ENCODE results near the gene AZIN2. TPM values are rescaled to one million over a fixed set of nuclear protein-coding genes. Genes with fewer than 3 reads are reported as not detected.

AZIN2 gene
- total and polyA plus RNA-seq, 9 of the 15 experiments (the other 6 are each of a cell fraction or from before 2014, with no cell fraction given): 0.06 to 0.91 (median 0.42) TPM; not detected in 2

DNA sequence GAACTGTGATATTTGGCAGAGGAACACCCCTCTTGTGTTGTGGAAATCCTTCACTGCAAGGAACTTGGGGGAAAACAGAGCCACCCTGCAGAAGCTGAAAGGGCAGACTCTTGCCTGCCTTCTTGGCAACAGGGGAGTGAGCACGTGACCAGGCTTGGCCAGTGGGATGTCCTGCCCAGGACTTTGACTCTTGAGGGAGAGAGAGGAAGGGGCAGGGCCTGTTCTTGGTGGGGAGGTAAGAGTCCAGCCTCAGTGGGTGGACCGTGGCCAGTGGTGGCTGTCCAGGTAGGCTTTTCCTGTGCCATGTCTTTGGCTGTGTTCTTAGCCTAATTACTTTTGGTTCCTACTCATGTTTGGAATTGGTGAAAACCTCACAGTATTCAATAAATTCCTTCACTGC, 35.7 kb upstream of the AZIN2 start (continued):
- no peak for TF ChIP-seq ZNF740 (CRISPR knock-in tag; IDR thresholded peaks at IDR 0.05)
- no peak for TF ChIP-seq ZNF740 (tag; IDR thresholded peaks at IDR 0.05)
- TF ChIP-seq ZNF140 (CRISPR knock-in tag; IDR thresholded peaks at IDR 0.05): no peak
- TF ChIP-seq MAX (CRISPR knock-in tag; IDR thresholded peaks at IDR 0.05): peak; percentile 41; the same call in 1 of the 2 replicates
- TF ChIP-seq, protein P1, sequence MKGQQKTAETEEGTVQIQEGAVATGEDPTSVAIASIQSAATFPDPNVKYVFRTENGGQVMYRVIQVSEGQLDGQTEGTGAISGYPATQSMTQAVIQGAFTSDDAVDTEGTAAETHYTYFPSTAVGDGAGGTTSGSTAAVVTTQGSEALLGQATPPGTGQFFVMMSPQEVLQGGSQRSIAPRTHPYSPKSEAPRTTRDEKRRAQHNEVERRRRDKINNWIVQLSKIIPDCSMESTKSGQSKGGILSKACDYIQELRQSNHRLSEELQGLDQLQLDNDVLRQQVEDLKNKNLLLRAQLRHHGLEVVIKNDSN (CRISPR knock-in tag; IDR thresholded peaks at IDR 0.05): peak; percentile 93
- TF ChIP-seq USF2 (CRISPR knock-in tag; IDR thresholded peaks at IDR 0.05): peak; percentile 94
- TF ChIP-seq BHLHE40 (IDR thresholded peaks at IDR 0.05; ENCODE audit: low read length): peak; percentile 64
- 0 out of 4 replicates have a peak, but pooled peaks of 1 of the 2 experiments have one; percentile 23 for TF ChIP-seq FOXK2 (conservative IDR thresholded peaks at IDR 0.05 in 1 of 2, IDR thresholded peaks at IDR 0.05 in 1 of 2; ENCODE audit: low read depth in 2 of 2)
- TF ChIP-seq SMAD2 (IDR thresholded peaks at IDR 0.05; ENCODE audit: low read depth, low read length): no peak
- 0 out of 2 replicates have a peak, but pooled peaks have one; percentile 38 for TF ChIP-seq ZNF584 (CRISPR knock-in tag; IDR thresholded peaks at IDR 0.05; ENCODE audit: low read depth)

Measured in K562 (cell line).